RPMI7951 (cell line): ENCODE data around the gene ZDHHC24. TPM values are rescaled to one million over a fixed set of nuclear protein-coding genes. Genes with fewer than 3 reads are reported as not detected.
"Not testable (repeated sequence)": the region's sequence is repeated elsewhere in the genome, so short reads cannot be mapped to it uniquely, and the experiment has no call there.

Experiments
- DNase-seq: peaks from one replicate; pipeline ENCODE4 v3.0.0-alpha.2; 2012; ENCODE audit warnings: low read depth
- total RNA-seq: library from RNA; depleted of rRNA; stranded (reverse); fragments of >200 nt; shearing (Covaris generic); gene quantifications from 2 replicates; pipeline ENCODE4 v1.2.3, GENCODE V29; 2014; rRNA removed

Gene ZDHHC24, protein sequence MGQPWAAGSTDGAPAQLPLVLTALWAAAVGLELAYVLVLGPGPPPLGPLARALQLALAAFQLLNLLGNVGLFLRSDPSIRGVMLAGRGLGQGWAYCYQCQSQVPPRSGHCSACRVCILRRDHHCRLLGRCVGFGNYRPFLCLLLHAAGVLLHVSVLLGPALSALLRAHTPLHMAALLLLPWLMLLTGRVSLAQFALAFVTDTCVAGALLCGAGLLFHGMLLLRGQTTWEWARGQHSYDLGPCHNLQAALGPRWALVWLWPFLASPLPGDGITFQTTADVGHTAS
- total RNA-seq = 7.2 and 10.9 TPM in 2 replicates

- DNase-seq = peak; percentile 98
These were observed at the start of gene ZDHHC24 for GRCh38 chr11:66545701-66546367. Gene ZDHHC24, minus strand, starts transcription at chr11:66546048. Its CDS starts 45 bp downstream, at chr11:66546003.

GRCh38 chr11:66595245-66595904, 49.5 kb upstream of the ZDHHC24 start:
- peak; percentile 25 for DNase-seq

DNA sequence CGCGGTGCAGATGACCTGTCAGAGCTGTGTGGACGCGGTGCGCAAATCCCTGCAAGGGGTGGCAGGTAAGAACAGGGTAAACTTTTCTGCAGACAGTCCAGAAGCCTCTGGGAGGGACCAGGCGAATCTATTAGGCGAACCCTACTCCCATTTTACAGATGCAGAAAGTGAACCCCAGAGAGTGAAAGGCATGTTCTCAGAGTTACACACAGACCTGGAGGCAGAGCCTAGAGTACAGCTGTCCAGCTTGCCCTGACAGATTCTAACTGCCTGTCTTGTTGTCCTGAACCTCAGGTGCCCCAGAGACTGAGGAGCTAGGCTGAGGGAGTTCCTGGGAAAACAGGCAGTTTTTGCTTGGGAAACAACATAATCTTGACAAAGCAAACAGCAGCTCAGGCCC, 47.8 kb upstream of the ZDHHC24 start:
- no peak for DNase-seq

DNA sequence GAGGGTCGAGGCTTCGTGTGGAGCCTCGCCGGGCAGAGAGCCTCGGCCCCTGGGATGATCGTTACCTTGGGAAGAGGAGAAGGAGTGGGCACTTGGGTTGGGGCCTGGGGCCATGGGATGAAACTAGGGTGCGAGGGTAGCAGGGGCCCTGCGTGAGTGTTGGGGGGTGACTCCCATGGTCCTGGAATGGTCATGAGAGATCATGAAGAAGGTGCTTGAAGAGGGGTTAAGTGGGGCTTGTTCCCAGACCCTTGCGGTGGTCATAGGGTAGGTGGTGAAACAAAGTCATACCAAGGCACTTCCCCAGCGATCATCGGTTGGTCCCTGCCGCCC, 47.4 kb upstream of the ZDHHC24 start:
- no peak for DNase-seq

DNA sequence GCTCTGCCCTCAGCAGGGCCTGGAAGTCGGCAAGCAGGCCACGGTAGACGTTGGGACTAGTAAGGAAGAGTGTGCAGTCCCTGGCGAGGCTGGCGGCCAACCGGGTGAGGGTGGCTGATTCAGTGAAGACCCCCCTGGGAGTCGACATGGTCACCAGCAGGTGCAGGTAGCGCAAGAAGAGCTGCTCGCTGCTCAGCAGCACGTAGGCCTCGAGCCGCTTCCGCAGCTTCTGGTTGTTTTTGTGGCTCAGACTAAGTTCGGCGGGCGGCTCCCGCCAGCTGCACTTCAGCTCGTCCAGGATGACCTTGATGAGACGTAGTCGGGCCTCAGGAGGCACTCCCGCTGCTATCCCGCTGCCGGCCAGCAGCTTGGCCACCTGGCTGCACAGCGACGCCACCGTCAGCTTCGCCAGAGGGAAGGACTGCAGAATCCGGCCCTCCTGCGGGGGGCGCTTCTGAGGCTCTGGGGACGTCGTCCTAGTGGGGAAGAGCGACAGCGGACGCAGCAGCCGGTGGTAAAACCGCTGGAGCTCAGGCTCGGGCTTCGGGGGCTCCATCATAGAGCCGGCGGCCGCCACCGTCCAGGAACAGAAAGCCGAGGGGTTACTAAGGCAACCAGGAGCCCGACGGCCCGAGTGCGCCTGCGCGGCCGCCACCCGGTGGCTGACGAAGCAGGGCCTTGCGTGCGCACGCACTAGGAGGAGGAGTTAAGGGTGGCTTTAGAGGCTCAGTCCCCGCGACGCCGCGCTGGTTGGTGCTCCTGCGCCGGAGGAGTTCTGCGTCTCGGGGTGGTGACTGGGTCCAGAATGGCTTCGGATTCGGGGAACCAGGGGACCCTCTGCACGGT, 46.8 kb upstream of the ZDHHC24 start, which contains the start of the genes CCDC87 and CCS:
Gene CCDC87 (minus strand): TSS at position 607 of the 846 bp plus-strand sequence. CDS start 48 bp downstream, at position 559.
Gene CCS (plus strand): TSS at position 729 of the 846 bp plus-strand sequence. CDS start 77 bp downstream, at position 806.
- peak; percentile 93 for DNase-seq

DNA sequence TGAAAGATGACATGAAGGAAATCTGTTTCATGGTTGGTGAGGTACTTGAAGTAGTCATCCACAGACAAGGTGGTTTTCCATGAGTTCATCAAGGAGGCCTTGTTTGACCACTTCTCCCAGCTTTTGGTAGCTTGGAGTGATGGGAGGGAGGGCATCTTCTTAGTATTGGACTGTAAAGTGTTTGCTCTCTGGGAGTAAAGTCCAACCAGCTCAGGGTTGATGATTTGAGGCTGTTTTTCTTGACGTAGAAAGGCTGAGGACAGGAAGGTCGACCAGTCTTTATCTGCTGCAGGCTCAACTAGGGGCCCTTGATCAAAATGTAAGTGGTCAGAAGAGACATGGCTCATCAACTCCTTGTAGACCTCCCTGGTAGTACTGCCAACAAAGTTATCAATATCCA, 45.3 kb upstream of the ZDHHC24 start:
- DNase-seq = no peak

DNA sequence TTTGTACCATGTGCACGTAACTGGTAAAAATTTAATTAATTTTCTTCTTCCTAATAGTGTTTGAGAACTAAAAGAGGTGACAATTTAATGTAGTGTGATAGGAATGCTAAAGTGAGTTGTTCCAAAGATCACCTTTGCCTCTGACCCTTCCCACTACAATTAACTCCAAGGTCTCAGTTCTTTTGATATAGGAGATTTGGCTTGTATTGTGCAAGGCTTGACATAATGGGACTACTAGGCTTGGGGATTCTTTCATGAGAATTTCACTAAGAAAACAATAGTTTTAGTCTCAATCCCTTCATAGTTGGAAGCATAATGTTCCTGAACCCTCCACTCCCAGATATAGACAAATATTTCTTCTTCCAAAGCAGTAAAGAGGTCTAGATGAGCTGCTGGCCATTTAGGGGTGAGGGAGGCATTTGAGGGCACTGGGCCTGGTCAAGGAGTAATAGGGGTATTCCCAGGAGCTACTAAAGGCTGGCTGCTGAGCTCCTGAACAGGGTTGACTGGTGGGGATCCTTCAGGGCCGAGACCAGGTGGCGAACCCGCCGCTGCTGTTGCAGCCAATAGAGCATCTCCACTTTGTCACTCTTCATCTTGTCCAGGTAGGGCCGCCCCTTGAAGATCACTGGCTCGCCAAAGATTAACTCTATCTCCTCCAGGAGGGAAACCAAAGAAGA, 44.3 kb upstream of the ZDHHC24 start:
- no peak for DNase-seq

DNA sequence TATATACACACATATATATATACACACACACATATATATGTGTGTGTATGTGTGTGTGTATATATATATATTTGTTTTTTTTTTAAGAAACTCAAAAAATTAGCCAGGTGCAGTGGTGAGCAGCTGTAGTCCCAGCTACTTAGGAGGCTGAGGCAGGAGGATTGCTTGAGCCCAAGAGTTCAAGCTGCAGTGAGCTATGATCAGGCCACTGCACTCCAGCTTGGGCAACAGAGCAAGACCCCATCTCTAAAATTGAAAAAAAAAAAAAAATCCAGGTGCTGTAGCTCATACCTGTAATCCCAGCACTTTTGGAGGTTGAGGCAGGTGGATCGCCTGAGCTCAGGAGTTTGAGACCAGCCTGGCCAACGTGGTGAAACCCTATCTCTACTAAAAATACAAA, 43.5 kb upstream of the ZDHHC24 start:
- not testable (repeated sequence) for DNase-seq

DNA sequence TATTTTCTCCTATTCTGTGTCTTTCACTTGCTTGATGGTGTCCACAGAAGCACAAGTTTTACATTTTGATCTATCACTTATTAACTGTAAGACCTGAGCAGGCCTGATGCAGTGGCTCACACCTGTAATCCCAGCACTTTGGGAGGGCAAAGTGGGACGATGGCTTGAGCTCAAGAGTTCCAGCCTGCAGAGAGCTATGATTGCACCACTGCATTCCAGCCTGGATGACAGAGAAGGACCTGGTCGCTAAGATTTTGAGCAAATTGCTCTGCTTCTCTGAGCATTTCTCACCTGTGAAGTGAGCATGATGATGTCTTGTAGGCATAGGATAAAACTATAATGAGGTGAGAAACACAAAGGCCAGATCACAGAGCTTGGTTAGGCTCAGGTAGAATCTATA, 40.3 kb upstream of the ZDHHC24 start:
- DNase-seq = no peak

DNA sequence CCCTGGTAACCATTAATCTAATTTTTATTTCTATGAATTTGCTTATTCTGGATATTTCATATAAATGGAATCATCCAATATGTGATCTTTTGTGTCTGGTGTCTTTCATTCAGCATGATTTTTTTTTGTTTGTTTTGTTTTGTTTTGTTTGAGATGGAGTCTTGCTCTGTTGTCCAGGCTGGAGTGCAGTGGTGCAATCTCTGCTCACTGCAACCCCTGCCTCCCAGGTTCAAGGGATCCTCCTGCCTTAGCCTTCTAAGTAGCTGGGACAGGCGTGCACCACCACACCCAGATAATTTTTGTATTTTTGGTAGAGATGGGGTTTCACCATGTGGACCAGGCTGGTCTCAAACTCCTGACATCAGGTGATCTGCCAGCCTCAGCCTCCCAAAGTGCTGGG, 39.6 kb upstream of the ZDHHC24 start:
- not testable (repeated sequence) for DNase-seq

GRCh38 chr11:66582565-66583147, 36.8 kb upstream of the ZDHHC24 start:
- DNase-seq = not testable (repeated sequence)

DNA sequence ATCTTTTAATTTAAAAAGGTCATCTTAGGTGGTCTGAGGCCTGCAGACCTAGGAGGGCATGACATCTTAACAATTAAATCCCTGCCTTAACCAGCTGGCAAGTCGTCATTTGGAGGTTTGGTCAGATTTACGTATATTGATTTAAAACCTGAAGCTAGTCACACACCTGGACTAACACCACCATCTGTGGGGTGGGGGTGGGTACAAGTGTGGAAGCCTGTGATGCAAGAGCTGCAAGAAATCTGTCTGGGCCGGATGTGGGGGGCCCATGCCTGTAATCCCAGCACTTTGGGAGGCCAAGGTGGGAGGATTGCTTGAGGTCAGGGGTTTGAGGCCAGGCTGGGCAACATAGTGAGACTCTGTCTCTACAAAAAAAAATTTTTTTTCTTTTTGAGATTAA, 35.4 kb upstream of the ZDHHC24 start:
- no peak for DNase-seq

GRCh38 chr11:66580803-66581202, 35.0 kb upstream of the ZDHHC24 start:
- peak; percentile 47 for DNase-seq

GRCh38 chr11:66579017-66579606, 33.3 kb upstream of the ZDHHC24 start:
- peak; percentile 67 for DNase-seq

- no peak for DNase-seq
These were observed 25.0 kb upstream of the ZDHHC24 start for GRCh38 chr11:66570850-66571180.

GRCh38 chr11:66570079-66570849, 24.4 kb upstream of the ZDHHC24 start:
- no peak for DNase-seq

DNA sequence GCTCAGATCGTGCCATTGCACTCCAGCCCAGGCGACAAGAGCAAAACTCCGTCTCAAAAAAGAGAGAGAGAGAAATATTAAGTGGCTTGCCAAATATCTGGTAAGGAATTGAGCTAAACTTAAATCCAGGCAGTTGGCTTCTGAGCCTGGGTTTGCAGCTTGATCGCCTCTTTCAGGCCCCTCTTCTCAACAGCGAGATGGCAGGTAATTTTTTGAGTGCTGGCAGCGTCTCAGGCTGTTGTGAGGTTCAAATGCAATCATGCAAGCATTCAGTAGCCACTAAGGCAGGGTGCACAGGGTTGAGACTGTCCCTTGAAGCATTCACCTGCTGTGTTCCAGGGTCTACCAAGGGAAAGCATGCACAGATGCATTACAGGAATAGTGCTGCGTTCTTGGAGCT, 23.2 kb upstream of the ZDHHC24 start:
- no peak for DNase-seq

GRCh38 chr11:66568124-66568916, 22.5 kb upstream of the ZDHHC24 start, which contains the start of gene CTSF:
Gene CTSF, minus strand, starts transcription at chr11:66568606. Its CDS starts 120 bp downstream, at chr11:66568486.
- DNase-seq = peak; percentile 82

DNA sequence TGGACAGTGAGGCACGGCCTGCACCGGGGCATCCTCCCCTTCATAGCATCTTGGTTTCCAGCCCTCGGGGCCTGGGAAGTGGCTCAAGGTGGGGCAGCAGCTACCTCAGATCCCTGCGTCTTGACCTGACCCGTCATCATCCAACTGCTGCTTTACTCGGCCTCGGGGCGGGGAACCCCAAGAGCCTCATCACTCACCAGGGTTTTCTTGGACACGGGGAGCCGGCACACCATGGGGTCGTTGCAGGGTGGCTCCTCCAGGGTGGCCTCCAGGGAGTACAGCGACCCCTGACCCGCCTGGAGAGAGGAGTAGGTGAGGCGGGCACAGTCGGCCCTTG, 21.9 kb upstream of the ZDHHC24 start:
- no peak for DNase-seq
